RWPE2 (cell line): ENCODE data around the gene STAC2.

Experiments
- ATAC-seq: fragments of 200-7000 bp; cut with Tn5 transposase; 3 replicates; pipeline ENCODE4 v1.9.1; 2021; ENCODE audit warnings: low read depth
- DNase-seq: peaks from one replicate; pipeline ENCODE4 v3.0.0-alpha.2; 2020; ENCODE audit warnings: low spot score
- H3K27ac ChIP-seq: fragments of 450-650 bp; 2 replicates; pipeline ENCODE4 v1.5.1; 2017; ENCODE audit warnings: mild to moderate bottlenecking; ENCODE audit not compliant: poor library complexity, severe bottlenecking
- H3K27me3 ChIP-seq: fragments of 250-450 bp; sonication (Bioruptor Pico); 2 replicates; pipeline ENCODE4 v1.5.1; 2021; ENCODE audit warnings: mild to moderate bottlenecking, moderate library complexity; ENCODE audit not compliant: insufficient read depth, poor library complexity, severe bottlenecking
- H3K36me3 ChIP-seq: fragments of 250-450 bp; sonication (Bioruptor Pico); 2 replicates; pipeline ENCODE4 v1.5.1; 2020; ENCODE audit warnings: low read depth, mild to moderate bottlenecking, moderate library complexity
- H3K4me1 ChIP-seq: fragments of 250-450 bp; sonication (Bioruptor Pico); 2 replicates; pipeline ENCODE4 v1.5.1; 2021; ENCODE audit warnings: mild to moderate bottlenecking, moderate library complexity; ENCODE audit not compliant: insufficient read depth, poor library complexity, severe bottlenecking
- H3K4me3 ChIP-seq: fragments of 250-450 bp; sonication (Bioruptor Pico); 2 replicates; pipeline ENCODE4 v1.5.1; 2021; ENCODE audit warnings: mild to moderate bottlenecking, moderate library complexity; ENCODE audit not compliant: severe bottlenecking
- H3K9me3 ChIP-seq: fragments of 250-450 bp; sonication (Bioruptor Pico); 2 replicates; pipeline ENCODE4 v1.5.1; 2021; ENCODE audit warnings: mild to moderate bottlenecking, moderate library complexity; ENCODE audit not compliant: severe bottlenecking
- TF ChIP-seq, protein P1 (sequence below): fragments of 450-650 bp; IDR thresholded peaks from one replicate; pipeline ENCODE4 v1.5.1; 2017; ENCODE audit warnings: mild to moderate bottlenecking, moderate library complexity; ENCODE audit not compliant: poor library complexity, severe bottlenecking

STAC2 gene

DNA sequence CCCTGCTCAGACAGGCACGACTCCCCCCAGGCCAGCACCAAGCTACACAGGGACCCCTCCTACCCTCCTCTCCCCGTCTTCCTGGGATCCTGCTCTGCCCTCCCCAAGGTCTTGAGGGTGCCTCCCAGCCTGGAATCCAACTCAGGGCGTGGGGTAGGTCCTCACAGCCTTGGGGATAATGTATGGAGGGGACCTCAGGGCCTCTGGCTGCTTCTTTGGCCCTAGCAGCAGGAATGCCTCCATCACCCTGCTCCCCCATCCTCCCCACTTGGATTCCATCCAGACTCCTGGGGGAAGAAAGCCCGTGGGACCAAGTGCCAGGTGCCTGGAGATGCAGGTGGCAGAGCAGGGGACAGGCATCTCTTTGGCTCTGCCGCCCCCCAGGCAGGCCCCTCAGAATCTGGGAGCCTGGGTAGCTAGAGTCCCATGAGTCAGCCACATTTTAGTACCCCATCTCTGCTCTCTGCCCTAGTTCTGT lies 10.7 kb upstream of the STAC2 start:
- H3K9me3 ChIP-seq, result no peaks in the 10 kb centered on the region
- TF ChIP-seq, protein P1, sequence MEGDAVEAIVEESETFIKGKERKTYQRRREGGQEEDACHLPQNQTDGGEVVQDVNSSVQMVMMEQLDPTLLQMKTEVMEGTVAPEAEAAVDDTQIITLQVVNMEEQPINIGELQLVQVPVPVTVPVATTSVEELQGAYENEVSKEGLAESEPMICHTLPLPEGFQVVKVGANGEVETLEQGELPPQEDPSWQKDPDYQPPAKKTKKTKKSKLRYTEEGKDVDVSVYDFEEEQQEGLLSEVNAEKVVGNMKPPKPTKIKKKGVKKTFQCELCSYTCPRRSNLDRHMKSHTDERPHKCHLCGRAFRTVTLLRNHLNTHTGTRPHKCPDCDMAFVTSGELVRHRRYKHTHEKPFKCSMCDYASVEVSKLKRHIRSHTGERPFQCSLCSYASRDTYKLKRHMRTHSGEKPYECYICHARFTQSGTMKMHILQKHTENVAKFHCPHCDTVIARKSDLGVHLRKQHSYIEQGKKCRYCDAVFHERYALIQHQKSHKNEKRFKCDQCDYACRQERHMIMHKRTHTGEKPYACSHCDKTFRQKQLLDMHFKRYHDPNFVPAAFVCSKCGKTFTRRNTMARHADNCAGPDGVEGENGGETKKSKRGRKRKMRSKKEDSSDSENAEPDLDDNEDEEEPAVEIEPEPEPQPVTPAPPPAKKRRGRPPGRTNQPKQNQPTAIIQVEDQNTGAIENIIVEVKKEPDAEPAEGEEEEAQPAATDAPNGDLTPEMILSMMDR, result no peak
- H3K27ac ChIP-seq, result no peak overlapping the region
- ATAC-seq (no peak), DNase-seq (no peak)
- no peaks in the 10 kb centered on the region for H3K36me3 ChIP-seq
- H3K4me3 ChIP-seq, result no peak overlapping the region
- H3K4me1 ChIP-seq, result peaks cover 11% of the 10 kb centered on the region
- no peaks in the 10 kb centered on the region for H3K27me3 ChIP-seq

DNA sequence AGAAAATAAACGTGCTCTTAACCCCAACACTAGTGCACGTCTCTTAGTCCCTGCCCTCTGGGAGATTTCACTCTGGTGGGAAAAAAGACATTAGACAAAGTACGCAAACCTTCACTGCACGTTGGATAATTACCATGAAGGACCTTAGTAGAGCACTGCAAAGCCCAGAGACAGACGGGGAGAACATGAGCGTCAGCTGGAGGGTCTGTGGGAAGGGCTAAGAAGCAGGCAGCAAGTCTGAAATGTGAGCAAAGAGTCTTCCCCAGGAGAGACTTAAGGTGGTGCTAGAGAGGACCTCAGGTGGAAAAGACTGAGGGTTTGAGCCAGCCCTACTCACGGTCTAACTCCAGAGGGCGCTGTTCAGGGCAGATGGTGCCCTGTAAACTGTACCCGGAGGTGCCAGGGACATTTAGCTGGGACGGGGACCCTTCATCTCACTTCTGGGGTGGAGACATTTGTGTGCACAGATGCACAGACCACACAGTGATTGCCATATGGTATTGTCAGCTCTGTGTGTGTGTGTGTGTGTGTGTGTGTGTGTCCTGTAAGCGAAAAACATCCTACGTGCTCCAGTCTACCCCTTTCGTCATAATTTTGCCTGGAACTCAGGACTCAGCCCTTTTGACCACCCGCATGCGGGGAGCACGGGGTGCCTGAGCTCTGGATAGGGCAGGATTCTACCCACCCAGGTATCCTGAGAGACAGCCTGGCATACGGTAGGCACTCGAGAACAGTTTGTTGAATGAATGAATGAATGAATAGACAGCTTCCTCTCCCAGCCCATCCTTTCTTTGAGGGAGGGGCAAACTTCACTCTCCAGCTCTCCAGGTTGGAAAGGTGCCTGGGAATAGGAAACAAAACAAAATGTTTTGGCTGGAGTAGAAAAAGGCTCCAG lies 10.1 kb upstream of the STAC2 start:
- peak; percentile 67 for ATAC-seq
- H3K36me3 ChIP-seq, result no peaks in the 10 kb centered on the region
- no peak for DNase-seq
- H3K27ac ChIP-seq, result no peak overlapping the region
- H3K4me3 ChIP-seq, result no peak overlapping the region
- H3K9me3 ChIP-seq, result no peaks in the 10 kb centered on the region
- TF ChIP-seq, protein P1, result peak; percentile 58
- no peaks in the 10 kb centered on the region for H3K27me3 ChIP-seq
- H3K4me1 ChIP-seq, result peaks cover 11% of the 10 kb centered on the region

DNA sequence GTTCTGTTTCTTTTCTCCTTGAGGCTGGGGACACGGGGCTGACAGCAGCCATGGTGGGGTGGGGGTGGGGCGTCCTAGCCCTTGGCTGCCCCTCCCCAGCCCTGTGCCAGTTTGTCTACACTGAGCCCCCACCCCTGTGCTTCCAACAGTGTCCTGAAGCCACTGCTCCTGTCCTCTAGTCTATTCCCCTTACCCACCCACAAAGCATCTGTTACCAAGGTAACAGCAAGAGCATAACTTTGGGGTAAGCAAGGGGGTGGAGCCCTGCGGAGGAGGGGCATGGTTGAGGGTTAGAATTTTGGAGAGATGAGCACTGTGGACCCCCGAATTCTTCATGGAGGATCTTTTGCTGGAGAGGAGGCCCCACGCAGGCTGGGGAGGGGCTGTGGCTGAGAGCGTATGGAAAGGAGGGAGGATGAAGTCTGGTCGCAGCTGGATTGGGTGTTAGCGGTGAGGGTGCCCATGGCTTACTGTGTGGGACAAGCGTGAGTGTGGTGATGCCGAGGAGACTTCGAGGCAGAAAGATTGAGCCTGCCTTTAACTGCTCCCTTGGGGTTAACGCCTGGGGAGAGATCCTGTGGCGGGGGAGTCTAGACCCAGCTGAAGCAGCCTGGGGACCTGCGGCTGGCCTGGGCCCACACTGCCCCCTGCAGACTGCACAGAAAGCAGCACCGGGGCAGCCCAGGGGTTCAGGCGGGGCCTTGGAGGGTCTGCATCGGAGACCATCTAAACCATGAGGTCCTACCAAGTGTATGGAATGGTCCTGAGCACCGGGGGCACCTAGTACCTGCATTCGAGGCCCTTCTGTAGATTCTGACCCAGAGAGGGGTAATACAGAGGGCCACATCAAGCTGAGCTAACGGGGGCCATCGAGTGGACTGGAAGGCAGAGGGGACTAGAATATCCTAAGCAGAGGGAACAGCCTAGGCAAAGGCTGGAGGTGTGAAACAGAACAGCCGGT lies 6.1 kb upstream of the STAC2 start:
- ATAC-seq, result no peak
- Histone ChIP-seq H3K27ac (no peak overlapping the region), H3K4me3 (no peak overlapping the region), H3K36me3 (no peaks in the 10 kb centered on the region), H3K9me3 (no peaks in the 10 kb centered on the region), H3K27me3 (no peaks in the 10 kb centered on the region), H3K4me1 (peaks cover 5% of the 10 kb centered on the region)
- TF ChIP-seq, protein P1, result peak; percentile 37
- no peak for DNase-seq

DNA sequence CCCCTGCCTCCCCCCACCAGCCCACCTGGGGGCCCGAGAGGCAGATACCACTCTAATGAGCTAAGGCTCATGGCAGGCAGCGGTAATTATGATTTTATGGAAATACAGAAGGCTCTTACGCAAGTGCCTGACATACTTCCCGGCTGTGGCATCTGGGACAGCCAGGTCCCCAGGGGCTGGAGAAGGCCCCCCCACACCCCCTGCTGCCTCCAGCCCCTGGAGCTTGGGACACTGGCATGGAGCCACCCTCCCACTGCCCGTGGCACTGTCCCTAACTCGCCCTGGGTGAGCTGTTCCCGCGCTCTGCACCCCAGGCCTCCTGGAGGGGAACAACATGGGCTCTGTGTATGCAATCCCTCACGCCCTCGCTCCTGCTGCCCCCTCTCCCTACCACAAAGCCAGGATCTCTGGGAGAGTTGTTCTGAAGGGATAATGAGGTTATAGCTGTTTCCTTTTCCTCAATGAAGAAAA lies 5.4 kb upstream of the STAC2 start:
- no peak for DNase-seq
- Histone ChIP-seq H3K9me3 (no peaks in the 10 kb centered on the region), H3K27me3 (peaks cover 2% of the 10 kb centered on the region), H3K4me3 (no peak overlapping the region), H3K27ac (no peak overlapping the region), H3K36me3 (no peaks in the 10 kb centered on the region), H3K4me1 (peaks cover 5% of the 10 kb centered on the region)
- no peak for ATAC-seq
- TF ChIP-seq, protein P1, result no peak
